Stimulated activated CD4-positive, alpha-beta T cell treated with anti-CD3 and anti-CD28 coated beads, Interleukin-4, amount 100 ng/mL, for 4 hours (primary cell): ENCODE data around the gene ITPRID2.

ENCODE experiments used
- DNase-seq, 2 experiments: peaks; one replicate each; pipeline ENCODE4 v3.0.0-alpha.2; 2020

Gene ITPRID2

GRCh38 chr2:181882246-181883020 lies 9.1 kb upstream of the ITPRID2 start:
- DNase-seq, result no peak

GRCh38 chr2:181884601-181885000 lies 6.9 kb upstream of the ITPRID2 start:
- no peak for DNase-seq

- DNase-seq, result no peak
These were observed 6.4 kb upstream of the ITPRID2 start for GRCh38 chr2:181885096-181885495.

GRCh38 chr2:181886192-181886591 lies 5.3 kb upstream of the ITPRID2 start:
- no peak for DNase-seq

- no peak for DNase-seq
These were observed 4.5 kb upstream of the ITPRID2 start for GRCh38 chr2:181887045-181887444.

GRCh38 chr2:181889776-181890175 lies 1.8 kb upstream of the ITPRID2 start:
- DNase-seq, result no peak

- no peak for DNase-seq
These were observed 1.3 kb upstream of the ITPRID2 start for GRCh38 chr2:181890271-181890670.

GRCh38 chr2:181891966-181892798 lies 652 bp downstream of the ITPRID2 start:
- peak; percentile 47 to 48 for DNase-seq

- DNase-seq, result no peak
These were observed 1.4 kb downstream of the ITPRID2 start for GRCh38 chr2:181892799-181893435.

GRCh38 chr2:181894381-181894780 lies 2.9 kb downstream of the ITPRID2 start:
- no peak for DNase-seq

GRCh38 chr2:181895818-181896217 lies 4.3 kb downstream of the ITPRID2 start:
- no peak for DNase-seq

GRCh38 chr2:181896286-181896685 lies 4.8 kb downstream of the ITPRID2 start:
- no peak for DNase-seq

GRCh38 chr2:181900007-181900651 lies 8.6 kb downstream of the ITPRID2 start:
- DNase-seq, result no peak

- DNase-seq, result no peak
These were observed 11.1 kb downstream of the ITPRID2 start for GRCh38 chr2:181902625-181903024.

GRCh38 chr2:181904022-181904632 lies 12.6 kb downstream of the ITPRID2 start:
- DNase-seq, result no peak

- no peak for DNase-seq
These were observed 15.5 kb downstream of the ITPRID2 start for GRCh38 chr2:181907057-181907456.

- DNase-seq, result no peak
These were observed 16.1 kb downstream of the ITPRID2 start for GRCh38 chr2:181907635-181908034.

- no peak for DNase-seq
These were observed 18.7 kb downstream of the ITPRID2 start for GRCh38 chr2:181910028-181910831.

- no peak for DNase-seq
These were observed 20.3 kb downstream of the ITPRID2 start for GRCh38 chr2:181911830-181912229.

- no peak for DNase-seq
These were observed 23.6 kb downstream of the ITPRID2 start for GRCh38 chr2:181915102-181915501.
